Activated naive CD8-positive, alpha-beta T cell treated with anti-CD3 and anti-CD28 coated beads for 36 hours (primary cell): ENCODE data around the gene ERMARD. TPM values are rescaled to one million over a fixed set of nuclear protein-coding genes. Genes with fewer than 3 reads are reported as not detected.

Experiments
- DNase-seq: peaks from one replicate; pipeline ENCODE4 v3.0.0; 2021
- H3K27ac Mint-ChIP-seq: one replicate; pipeline ENCODE4 v1.8.0; 2022; ENCODE audit warnings: mild to moderate bottlenecking, moderate library complexity, mixed read lengths
- H3K27me3 Mint-ChIP-seq: one replicate; pipeline ENCODE4 v1.8.0; 2022; ENCODE audit warnings: mild to moderate bottlenecking, mixed read lengths
- H3K36me3 Mint-ChIP-seq: one replicate; pipeline ENCODE4 v1.8.0; 2021; ENCODE audit warnings: mild to moderate bottlenecking, mixed read lengths
- H3K4me1 Mint-ChIP-seq: one replicate; pipeline ENCODE4 v1.8.0; 2021; ENCODE audit warnings: mixed read lengths
- H3K4me3 Mint-ChIP-seq: one replicate; pipeline ENCODE4 v1.8.0; 2022; ENCODE audit warnings: mild to moderate bottlenecking, moderate library complexity, mixed read lengths
- H3K9me3 Mint-ChIP-seq: one replicate; pipeline ENCODE4 v1.8.0; 2022; ENCODE audit warnings: mixed read lengths
- total RNA-seq, 2 experiments: library from RNA; stranded (reverse); gene quantifications; one replicate each; pipeline ENCODE4 v1.2.3, GENCODE V29; 2021

The ERMARD gene
- total RNA-seq, 2 experiments from 2014 or later = 24.0 to 26.2 TPM

DNA sequence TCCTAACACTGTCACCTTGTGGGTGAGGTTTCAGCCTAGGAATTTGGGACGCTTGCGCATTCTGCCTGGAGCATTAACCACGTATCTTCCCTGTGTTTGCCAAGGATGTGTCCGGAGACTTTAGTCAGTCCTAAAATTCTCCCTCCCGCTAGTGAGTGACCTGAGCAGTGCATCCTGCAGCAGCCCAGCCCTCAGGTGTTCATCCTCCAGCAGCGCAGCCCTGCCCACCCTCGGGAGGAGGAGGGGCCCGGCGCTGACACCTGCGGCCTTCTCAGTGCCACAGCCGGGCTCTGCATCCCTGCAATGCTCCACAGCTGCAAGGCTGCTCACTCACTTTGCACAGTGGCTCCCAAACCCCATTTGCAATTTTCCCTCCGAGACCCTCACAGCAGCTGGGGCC lies 79.5 kb downstream of the ERMARD start:
- Mint-ChIP-seq H3K36me3 (no peaks in the 10 kb centered on the region), H3K27ac (no peak overlapping the region), H3K9me3 (peaks cover 6% of the 10 kb centered on the region), H3K4me1 (peaks cover 8% of the 10 kb centered on the region), H3K4me3 (no peak overlapping the region), H3K27me3 (peaks cover 68% of the 10 kb centered on the region)
- no peak for DNase-seq

Other genes starting within 250 kb of the ERMARD start
- 10 to 100 TPM; 29.0 to 29.7 TPM for gene WDR27, start 49.6 kb upstream of the ERMARD start, total RNA-seq
- 10 to 100 TPM; 20.8 to 21.0 TPM for gene C6orf120, start 49.5 kb upstream of the ERMARD start, total RNA-seq
- gene PHF10, start 27.1 kb upstream of the ERMARD start, total RNA-seq = 10 to 100 TPM; 72.7 to 79.8 TPM
- 1 to 10 TPM; 2.0 TPM for gene DYNLT2, start 50 bp upstream of the ERMARD start, total RNA-seq